A673 (cell line): ENCODE results near the gene ATP2B3. TPM values are rescaled to one million over a fixed set of nuclear protein-coding genes. Genes with fewer than 3 reads are reported as not detected.

Experiments
- BruUV-seq: library from RNA; stranded (reverse); fragments of 400-500 nt; replicated peaks from 2 replicates; lab custom pipeline; 2021; lab: Mats Ljungman, UMichigan
- CTCF ChIA-PET: fragments of 300-600 bp; sonication (Branson Sonifier 250); formaldehyde crosslinking; loops from one replicate; lab custom pipeline; 2022; ENCODE audit warnings: antibody characterized with exemption; lab: Charles Lee
- POLR2A ChIA-PET: fragments of 300-600 bp; sonication (Branson Sonifier 250); formaldehyde crosslinking; loops from one replicate; lab custom pipeline; 2022; ENCODE audit warnings: antibody characterized with exemption; ENCODE audit not compliant: low non-redundant PET; lab: Charles Lee
- DNase-seq: peaks from one replicate; pipeline ENCODE4 v3.0.0-alpha.2; 2015; ENCODE audit warnings: low spot score
- H3K27ac ChIP-seq: fragments of 200-600 bp; sonication (generic); 2 replicates; pipeline ENCODE4 v1.5.1; 2016; ENCODE audit warnings: mixed run types, low read depth, mild to moderate bottlenecking, mixed read lengths, antibody characterized with exemption, low read length; ENCODE audit not compliant: poor library complexity, severe bottlenecking
- H3K27me3 ChIP-seq: fragments of 200-600 bp; sonication (generic); replicated peaks from 2 replicates; pipeline ENCODE4 v1.6.1; 2017; ENCODE audit warnings: mixed run types, low read depth, mild to moderate bottlenecking, mixed read lengths, antibody characterized with exemption, low read length; ENCODE audit not compliant: insufficient read depth, poor library complexity
- H3K36me3 ChIP-seq: fragments of 200-600 bp; sonication (generic); 2 replicates; pipeline ENCODE4 v1.6.1; 2016; ENCODE audit warnings: mixed run types, mild to moderate bottlenecking, mixed read lengths, antibody characterized with exemption, low read length; ENCODE audit not compliant: insufficient read depth, poor library complexity, severe bottlenecking
- H3K4me1 ChIP-seq: fragments of 200-600 bp; sonication (generic); 2 replicates; pipeline ENCODE4 v1.6.1; 2017; ENCODE audit warnings: mixed run types, mild to moderate bottlenecking, mixed read lengths, antibody characterized with exemption, low read length; ENCODE audit not compliant: insufficient read depth, poor library complexity, severe bottlenecking
- H3K4me3 ChIP-seq: fragments of 200-600 bp; sonication (generic); 2 replicates; pipeline ENCODE4 v1.5.1; 2016; ENCODE audit warnings: low read depth, mixed run types, mild to moderate bottlenecking, mixed read lengths, low read length; ENCODE audit not compliant: poor library complexity, severe bottlenecking
- H3K9me3 ChIP-seq: fragments of 200-600 bp; sonication (generic); 2 replicates; pipeline ENCODE4 v1.6.1; 2016; ENCODE audit warnings: mixed run types, low read depth, mild to moderate bottlenecking, mixed read lengths, antibody characterized with exemption, low read length; ENCODE audit not compliant: poor library complexity, severe bottlenecking
- EZH2 ChIP-seq: fragments of 200-600 bp; sonication (generic); IDR thresholded peaks from 2 replicates; pipeline ENCODE4 v1.6.1; 2017; ENCODE audit warnings: borderline replicate concordance, low read depth, mild to moderate bottlenecking, mixed read lengths, antibody characterized with exemption, low read length; ENCODE audit not compliant: poor library complexity, severe bottlenecking
- intact Hi-C: fragments of 100-400 bp; cut with micrococcal nuclease; formaldehyde crosslinking; loops from one replicate; pipeline ENCODE4 v1.10.0; 2022; ENCODE audit not compliant: unreplicated experiment
- total RNA-seq: library from RNA; stranded (reverse); gene quantifications from 2 replicates; pipeline ENCODE4 v1.2.3, GENCODE V29; 2021
- TF ChIP-seq, protein P1 (sequence below): fragments of 300-800, 200-600 bp; sonication (generic); conservative IDR thresholded peaks from 2 replicates; pipeline ENCODE4 v1.5.1; 2017; ENCODE audit warnings: low read depth, mild to moderate bottlenecking, antibody characterized with exemption, low read length, moderate library complexity, mixed read lengths

The ATP2B3 gene
- total RNA-seq, 1 experiment from 2014 or later, result 0.11 TPM

DNA sequence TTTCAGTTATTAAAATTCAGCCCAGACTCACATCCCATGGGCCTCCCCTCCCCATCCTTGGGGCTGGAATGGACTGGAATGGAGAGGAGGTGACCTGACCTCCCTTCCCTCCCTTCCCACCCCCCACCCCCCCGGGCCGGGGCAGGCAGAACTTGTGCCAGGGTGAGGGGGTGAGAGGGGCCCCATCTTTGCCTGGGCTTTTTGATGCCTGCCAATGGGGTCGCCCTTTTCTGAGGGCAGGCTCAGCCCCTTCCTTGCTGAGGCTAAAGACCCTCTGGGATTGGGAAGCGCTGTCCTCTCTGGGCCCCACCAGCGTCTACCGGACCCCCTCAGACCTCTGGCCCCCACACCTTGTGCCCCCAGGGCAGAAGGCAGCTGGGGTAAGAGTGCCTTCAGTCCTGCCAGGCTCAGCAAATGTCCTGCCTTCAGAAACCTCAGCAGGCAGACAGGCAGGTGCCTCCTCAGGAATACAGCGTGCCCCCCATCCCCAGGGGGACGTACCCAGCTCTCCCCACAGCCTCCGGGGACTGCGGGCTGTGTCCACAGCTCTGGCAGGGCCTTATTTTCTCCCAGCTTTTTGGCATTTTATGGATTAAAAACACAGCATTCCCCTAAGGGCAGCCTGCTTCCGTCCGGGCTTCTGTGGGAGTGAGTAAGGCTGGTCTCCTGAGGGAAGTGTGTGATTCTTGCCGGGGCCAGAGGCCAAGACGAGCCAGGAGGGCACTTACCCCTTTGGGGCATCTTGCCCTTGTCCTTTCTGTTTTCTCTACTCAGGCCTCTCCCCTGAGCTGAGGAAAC, 94.1 kb downstream of the ATP2B3 start:
- H3K4me3 ChIP-seq, result no peak overlapping the region
- no peaks in the 10 kb centered on the region for H3K9me3 ChIP-seq
- no peaks in the 10 kb centered on the region for H3K36me3 ChIP-seq
- DNase-seq, result no peak
- no TSS peak for BruUV-seq
- no peak for TF ChIP-seq EZH2
- TF ChIP-seq, protein P1, sequence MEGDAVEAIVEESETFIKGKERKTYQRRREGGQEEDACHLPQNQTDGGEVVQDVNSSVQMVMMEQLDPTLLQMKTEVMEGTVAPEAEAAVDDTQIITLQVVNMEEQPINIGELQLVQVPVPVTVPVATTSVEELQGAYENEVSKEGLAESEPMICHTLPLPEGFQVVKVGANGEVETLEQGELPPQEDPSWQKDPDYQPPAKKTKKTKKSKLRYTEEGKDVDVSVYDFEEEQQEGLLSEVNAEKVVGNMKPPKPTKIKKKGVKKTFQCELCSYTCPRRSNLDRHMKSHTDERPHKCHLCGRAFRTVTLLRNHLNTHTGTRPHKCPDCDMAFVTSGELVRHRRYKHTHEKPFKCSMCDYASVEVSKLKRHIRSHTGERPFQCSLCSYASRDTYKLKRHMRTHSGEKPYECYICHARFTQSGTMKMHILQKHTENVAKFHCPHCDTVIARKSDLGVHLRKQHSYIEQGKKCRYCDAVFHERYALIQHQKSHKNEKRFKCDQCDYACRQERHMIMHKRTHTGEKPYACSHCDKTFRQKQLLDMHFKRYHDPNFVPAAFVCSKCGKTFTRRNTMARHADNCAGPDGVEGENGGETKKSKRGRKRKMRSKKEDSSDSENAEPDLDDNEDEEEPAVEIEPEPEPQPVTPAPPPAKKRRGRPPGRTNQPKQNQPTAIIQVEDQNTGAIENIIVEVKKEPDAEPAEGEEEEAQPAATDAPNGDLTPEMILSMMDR, result no peak
- POLR2A ChIA-PET, result interaction anchor here (0.7 kb wide), 1 partner anchor 135 kb away, joined by 9 read pairs; no protein-coding TSS in a partner anchor
- intact Hi-C loops, result no loop called here
- H3K27me3 ChIP-seq, result peaks cover 44% of the 10 kb centered on the region
- CTCF ChIA-PET, result no interaction called here
- no peak overlapping the region for H3K27ac ChIP-seq
- H3K4me1 ChIP-seq, result no peaks in the 10 kb centered on the region

DNA sequence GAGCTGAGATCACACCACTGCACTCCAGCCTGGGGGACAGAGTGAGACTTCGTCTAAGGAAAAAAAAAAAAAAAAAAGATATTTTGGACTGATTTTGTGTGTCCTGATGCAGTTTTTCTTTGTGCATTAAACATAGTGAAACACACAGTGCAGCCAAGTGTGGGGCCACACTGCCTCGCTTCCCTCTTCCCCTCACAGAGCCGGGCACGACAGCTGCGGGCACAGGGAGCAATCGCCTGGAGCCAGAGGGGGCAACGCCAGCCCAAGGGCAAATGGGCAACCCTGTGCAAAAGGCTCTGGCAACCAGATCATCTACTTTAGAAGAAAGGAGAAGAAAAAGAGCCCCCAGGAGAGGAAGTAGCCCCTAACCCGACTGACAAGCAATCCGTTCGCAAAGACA, 95.0 kb downstream of the ATP2B3 start:
- ChIA-PET POLR2A (no interaction called here), CTCF (no interaction called here)
- TF ChIP-seq EZH2, result no peak
- TF ChIP-seq, protein P1, result no peak
- Histone ChIP-seq H3K27me3 (peaks cover 48% of the 10 kb centered on the region), H3K4me1 (no peaks in the 10 kb centered on the region), H3K4me3 (no peak overlapping the region), H3K9me3 (no peaks in the 10 kb centered on the region), H3K36me3 (no peaks in the 10 kb centered on the region), H3K27ac (no peak overlapping the region)
- no peak for DNase-seq
- intact Hi-C loops, result no loop called here
- no TSS peak for BruUV-seq

GRCh38 chrX:153614818-153615217, 97.4 kb downstream of the ATP2B3 start:
- no TSS peak for BruUV-seq
- H3K27me3 ChIP-seq, result peaks cover 63% of the 10 kb centered on the region
- no peak for DNase-seq
- TF ChIP-seq, protein P1, result no peak
- TF ChIP-seq EZH2, result no peak
- no peaks in the 10 kb centered on the region for H3K4me1 ChIP-seq
- no peak overlapping the region for H3K27ac ChIP-seq
- H3K4me3 ChIP-seq, result no peak overlapping the region
- intact Hi-C loops, result no loop called here
- ChIA-PET POLR2A (no interaction called here), CTCF (no interaction called here)
- no peaks in the 10 kb centered on the region for H3K9me3 ChIP-seq
- H3K36me3 ChIP-seq, result no peaks in the 10 kb centered on the region
